Measurements from ENCODE around the gene CCHCR1.

Gene CCHCR1

GRCh38 chr6:31096656-31097055 is 60.9 kb downstream of the CCHCR1 start:
- DNase-seq: no peak

GRCh38 chr6:31096215-31096614 is 61.4 kb downstream of the CCHCR1 start:
- DNase-seq: no peak

- DNase-seq: no peak
These were observed 63.2 kb downstream of the CCHCR1 start for GRCh38 chr6:31094389-31094881.

- no peak for DNase-seq
These were observed 64.7 kb downstream of the CCHCR1 start for GRCh38 chr6:31092769-31093505.
